ENCODE measurements around the gene HTR3E. TPM values are rescaled to one million over a fixed set of nuclear protein-coding genes. Genes with fewer than 3 reads are reported as not detected.

Gene HTR3E
- total and polyA plus RNA-seq, 12 donors, result not detected

DNA sequence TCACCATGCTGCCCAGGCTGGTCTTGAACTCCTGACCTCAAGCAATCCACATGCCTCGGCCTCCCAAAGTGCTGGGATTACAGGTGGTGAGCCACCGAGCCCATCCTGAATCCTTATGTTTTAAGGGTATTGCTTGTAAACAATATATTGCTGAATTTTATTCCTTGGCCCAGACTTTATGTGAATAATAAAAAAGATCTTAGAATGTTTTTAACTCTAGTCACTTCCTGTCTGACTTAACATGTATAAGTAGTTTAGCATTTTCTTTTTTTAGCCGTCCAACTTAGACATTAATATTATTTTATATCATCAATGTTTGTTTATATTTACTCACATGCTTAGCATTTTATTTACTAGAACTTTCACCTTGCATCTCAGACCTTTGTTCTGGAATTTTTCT, 29.1 kb downstream of the HTR3E start:
- Histone ChIP-seq H3K4me3 (no peak overlapping the region), H3K27me3 (no peaks in the 10 kb centered on the region), H3K36me3 (replicated peaks in 1 of 2) (no peaks in the 10 kb centered on the region), H3K27ac (no peak overlapping the region), H3K4me1 (replicated peaks in 1 of 2) (no peaks in the 10 kb centered on the region), H3K9me3 (replicated peaks in 1 of 3) (no peaks in the 10 kb centered on the region)
- intact Hi-C loops (cut with DNase I), result no loop called here
- 67 to 82% (median 73%) methylated on average over 3 of the region's 3 CpGs for WGBS, 4 donors
- no peak for TF ChIP-seq POLR2A (IDR thresholded peaks at IDR 0.05)
- TF ChIP-seq, protein P1, sequence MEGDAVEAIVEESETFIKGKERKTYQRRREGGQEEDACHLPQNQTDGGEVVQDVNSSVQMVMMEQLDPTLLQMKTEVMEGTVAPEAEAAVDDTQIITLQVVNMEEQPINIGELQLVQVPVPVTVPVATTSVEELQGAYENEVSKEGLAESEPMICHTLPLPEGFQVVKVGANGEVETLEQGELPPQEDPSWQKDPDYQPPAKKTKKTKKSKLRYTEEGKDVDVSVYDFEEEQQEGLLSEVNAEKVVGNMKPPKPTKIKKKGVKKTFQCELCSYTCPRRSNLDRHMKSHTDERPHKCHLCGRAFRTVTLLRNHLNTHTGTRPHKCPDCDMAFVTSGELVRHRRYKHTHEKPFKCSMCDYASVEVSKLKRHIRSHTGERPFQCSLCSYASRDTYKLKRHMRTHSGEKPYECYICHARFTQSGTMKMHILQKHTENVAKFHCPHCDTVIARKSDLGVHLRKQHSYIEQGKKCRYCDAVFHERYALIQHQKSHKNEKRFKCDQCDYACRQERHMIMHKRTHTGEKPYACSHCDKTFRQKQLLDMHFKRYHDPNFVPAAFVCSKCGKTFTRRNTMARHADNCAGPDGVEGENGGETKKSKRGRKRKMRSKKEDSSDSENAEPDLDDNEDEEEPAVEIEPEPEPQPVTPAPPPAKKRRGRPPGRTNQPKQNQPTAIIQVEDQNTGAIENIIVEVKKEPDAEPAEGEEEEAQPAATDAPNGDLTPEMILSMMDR (IDR thresholded peaks at IDR 0.05), result no peak
- no peak for DNase-seq

DNA sequence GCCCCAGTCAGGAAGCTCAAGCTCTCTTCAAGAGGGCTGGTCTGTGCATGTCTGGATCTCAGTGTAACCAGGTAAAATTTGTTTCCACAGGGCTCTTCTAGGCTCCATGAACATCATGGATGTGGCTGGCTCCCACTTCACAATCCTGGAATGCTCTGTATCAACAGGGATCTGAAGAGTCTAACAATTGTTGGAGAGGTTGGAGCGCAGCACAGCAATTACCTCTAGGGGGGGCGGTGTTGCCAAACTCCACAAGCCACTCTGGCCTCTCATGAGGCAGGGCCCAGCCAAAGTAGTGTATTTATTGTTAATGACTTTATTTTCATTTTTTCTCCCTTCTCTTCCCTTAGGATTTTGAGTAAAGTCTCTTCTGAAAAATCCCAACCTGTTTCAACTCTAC, 32.1 kb downstream of the HTR3E start:
- peak in 4 of 7 donors; percentile 25 to 42 (median 38) for DNase-seq
- TF ChIP-seq, protein P1 (IDR thresholded peaks at IDR 0.05), result no peak
- no peak for TF ChIP-seq POLR2A (IDR thresholded peaks at IDR 0.05)
- H3K27ac ChIP-seq, result no peak overlapping the region
- H3K36me3 ChIP-seq (replicated peaks in 1 of 2), result no peaks in the 10 kb centered on the region
- no peaks in the 10 kb centered on the region for H3K4me1 ChIP-seq (replicated peaks in 1 of 2)
- WGBS, 4 donors, result 36 to 53% (median 41%) methylated on average over 2 of the region's 2 CpGs
- intact Hi-C loops (cut with DNase I), result no loop called here
- H3K27me3 ChIP-seq, result no peaks in the 10 kb centered on the region
- H3K4me3 ChIP-seq, result no peak overlapping the region
- no peaks in the 10 kb centered on the region for H3K9me3 ChIP-seq (replicated peaks in 1 of 3)

DNA sequence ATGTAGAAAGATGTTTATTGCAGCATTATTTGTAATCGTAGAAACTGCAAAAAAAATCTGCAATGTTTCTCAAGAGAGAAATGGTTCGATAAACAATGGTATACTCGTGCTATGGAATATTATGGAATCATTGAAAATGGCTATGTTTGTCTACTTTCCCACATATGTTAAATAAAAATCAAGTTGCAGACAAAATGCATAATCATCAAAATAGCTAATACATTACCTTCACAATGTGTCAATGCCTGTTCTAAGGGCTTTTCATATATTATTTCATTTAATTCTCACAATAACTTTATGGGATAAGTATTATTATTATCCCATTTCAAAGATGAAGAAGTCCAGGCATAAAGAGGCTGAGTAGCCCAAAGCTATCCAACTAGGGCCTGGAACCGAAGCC, 36.1 kb downstream of the HTR3E start:
- Histone ChIP-seq H3K36me3 (replicated peaks in 1 of 2) (peaks cover 0 to 8% of the 10 kb centered on the region in 2 donors), H3K9me3 (replicated peaks in 1 of 3) (no peaks in the 10 kb centered on the region), H3K27ac (no peak overlapping the region), H3K4me1 (replicated peaks in 1 of 2) (peaks cover 7 to 16% of the 10 kb centered on the region in 2 donors), H3K4me3 (no peak overlapping the region), H3K27me3 (no peaks in the 10 kb centered on the region)
- no peak for TF ChIP-seq POLR2A (IDR thresholded peaks at IDR 0.05)
- TF ChIP-seq, protein P1 (IDR thresholded peaks at IDR 0.05), result no peak
- intact Hi-C loops (cut with DNase I), result loop anchor here in 1 of 2 donors (10.0 kb wide), 2 partner anchors 118 to 238 kb away; partner anchors contain the start of gene ABCC5
- 87 to 93% (median 91%) methylated on average over 4 of the region's 4 CpGs for WGBS, 4 donors
- DNase-seq, result no peak

DNA sequence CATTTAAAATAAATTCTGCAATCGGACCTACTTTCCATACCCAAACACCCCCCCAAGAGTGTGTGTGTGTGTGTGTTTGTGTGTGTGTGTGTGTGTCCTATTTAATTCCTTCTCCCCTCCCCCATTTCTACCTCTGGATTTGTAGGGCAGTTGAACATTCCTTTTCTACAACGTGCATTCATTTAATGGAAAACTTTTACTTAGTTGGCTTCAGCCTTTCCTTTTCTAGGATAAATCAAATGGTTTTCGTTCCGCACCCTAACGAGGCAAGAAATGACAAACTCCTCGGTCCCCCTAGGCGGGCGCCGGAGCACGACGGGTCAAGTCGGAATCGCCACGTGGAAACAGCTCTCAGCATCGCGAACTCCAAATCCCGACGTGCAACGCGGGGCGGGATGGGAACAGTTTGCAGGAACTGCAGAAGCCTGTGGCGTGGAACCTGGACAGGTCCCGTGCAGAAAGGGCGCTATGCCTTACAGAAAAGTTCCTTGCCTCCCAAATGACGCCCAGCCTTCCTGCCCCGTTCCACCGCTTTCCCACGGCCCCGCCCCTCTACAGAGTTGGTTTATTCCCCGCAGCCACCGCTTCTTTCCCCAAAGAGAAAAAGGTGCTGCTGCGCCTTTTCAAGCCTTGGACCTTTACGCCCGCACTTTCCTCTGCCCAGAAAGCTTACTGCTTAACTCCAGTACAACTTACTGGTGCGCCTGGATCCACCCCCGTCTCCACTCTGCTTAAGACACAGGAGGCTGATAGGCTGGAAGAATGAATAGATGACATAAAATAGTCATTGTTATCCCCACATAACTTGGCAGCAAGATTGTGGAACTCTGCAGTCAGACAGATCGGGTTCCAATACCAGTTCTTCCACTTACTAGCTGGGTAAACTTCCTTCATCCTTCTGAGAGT, 37.2 kb downstream of the HTR3E start:
- Histone ChIP-seq H3K4me3 (peak overlapping the region in 3 of 4 donors; percentile 6 to 91 (median 76)), H3K4me1 (replicated peaks in 1 of 2) (peaks cover 7 to 16% of the 10 kb centered on the region in 2 donors), H3K27me3 (no peaks in the 10 kb centered on the region), H3K36me3 (replicated peaks in 1 of 2) (peaks cover 0 to 13% of the 10 kb centered on the region in 2 donors), H3K27ac (peak overlapping the region in 4 of 5 donors; percentile 72 to 91 (median 82)), H3K9me3 (replicated peaks in 1 of 3) (no peaks in the 10 kb centered on the region)
- DNase-seq, result peak; percentile 78 to 91 (median 85)
- 1% methylated on average over 28 to 37 of the region's 37 CpGs for WGBS, 4 donors
- intact Hi-C loops (cut with DNase I), result loop anchor here in 1 of 2 donors (10.0 kb wide), 2 partner anchors 119 to 239 kb away; partner anchors contain the start of gene ABCC5
- TF ChIP-seq, protein P1 (IDR thresholded peaks at IDR 0.05), result no peak
- TF ChIP-seq POLR2A (IDR thresholded peaks at IDR 0.05), result peak in 1 of 2 donors; percentile 63

Measured in adrenal gland (tissue), 12 donors.